ENCODE measurements around the gene TMEM59.

The TMEM59 gene, protein sequence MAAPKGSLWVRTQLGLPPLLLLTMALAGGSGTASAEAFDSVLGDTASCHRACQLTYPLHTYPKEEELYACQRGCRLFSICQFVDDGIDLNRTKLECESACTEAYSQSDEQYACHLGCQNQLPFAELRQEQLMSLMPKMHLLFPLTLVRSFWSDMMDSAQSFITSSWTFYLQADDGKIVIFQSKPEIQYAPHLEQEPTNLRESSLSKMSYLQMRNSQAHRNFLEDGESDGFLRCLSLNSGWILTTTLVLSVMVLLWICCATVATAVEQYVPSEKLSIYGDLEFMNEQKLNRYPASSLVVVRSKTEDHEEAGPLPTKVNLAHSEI

DNA sequence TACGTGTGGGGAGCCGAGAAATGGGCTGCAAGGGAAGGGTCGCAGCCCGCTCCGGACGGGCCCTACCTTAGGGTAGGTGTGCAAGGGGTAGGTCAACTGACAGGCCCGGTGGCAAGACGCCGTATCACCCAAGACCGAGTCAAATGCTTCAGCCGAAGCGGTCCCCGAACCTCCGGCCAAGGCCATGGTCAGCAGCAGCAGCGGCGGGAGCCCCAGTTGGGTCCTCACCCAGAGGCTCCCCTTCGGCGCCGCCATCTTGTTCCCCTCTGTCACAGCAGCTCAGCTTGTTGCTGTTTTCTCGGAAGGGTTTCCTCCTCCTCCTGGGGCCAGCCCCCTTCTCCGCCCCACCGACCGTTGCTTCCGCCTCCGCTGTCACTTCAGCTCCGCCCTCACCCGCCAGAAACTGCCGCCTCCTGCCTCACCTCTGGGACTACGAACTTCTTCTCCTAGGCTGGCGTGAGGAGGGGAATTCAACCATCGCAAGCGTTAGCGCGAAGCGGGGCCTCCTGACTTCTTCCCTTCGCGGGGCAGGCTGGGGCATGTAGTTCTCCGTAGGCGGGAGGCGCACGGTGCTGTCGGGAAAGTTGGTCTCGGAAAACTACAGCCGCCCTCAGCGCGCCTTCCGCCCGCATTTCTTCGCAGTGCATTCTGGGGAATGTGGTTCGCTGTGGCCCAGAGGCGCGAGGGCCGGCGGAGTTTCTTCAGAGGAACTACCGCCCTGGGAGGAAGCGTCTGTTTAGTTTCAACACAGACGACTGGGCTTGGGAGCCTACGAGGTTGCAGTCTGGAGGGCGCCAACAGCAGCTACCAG lies at the start of gene TMEM59, which contains the start of gene TCEANC2:
Gene TMEM59, minus strand, starts transcription at position 271 of the 811 bp plus-strand sequence. Its CDS starts 16 bp downstream, at position 255.
Gene TCEANC2, plus strand, starts transcription at position 675 of the 811 bp plus-strand sequence. CDS start 815 bp downstream, outside the sequence.
- TF ChIP-seq GATA3 (IDR thresholded peaks at IDR 0.05; ENCODE audit: low read depth, low read length) (no peak), GATA2 (IDR thresholded peaks at IDR 0.05; ENCODE audit: low read depth, low read length) (no peak; the same call in 1 of the 2 replicates)

DNA sequence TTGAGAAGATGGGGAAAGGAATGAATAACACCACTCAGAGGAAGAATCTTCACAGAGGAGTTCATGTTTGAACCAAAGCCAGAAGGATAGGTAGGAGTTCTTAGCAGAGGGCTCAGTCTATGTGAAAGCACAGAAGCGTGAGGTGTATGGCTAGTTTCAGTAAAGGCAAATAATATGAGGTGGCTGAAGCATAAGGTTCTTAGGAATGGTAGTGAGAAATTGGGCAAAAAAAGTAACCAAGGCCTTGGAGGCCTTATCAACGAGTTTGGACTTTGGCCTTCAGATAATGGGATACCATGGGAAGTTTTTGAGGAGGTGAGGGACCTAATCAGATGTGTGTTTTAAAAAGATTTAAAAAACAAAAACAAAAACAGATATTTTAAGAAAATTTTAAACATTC lies 47.5 kb upstream of the TMEM59 start:
- TF ChIP-seq GATA3 (IDR thresholded peaks at IDR 0.05; ENCODE audit: low read depth, low read length), result no peak
- TF ChIP-seq GATA2 (IDR thresholded peaks at IDR 0.05; ENCODE audit: low read depth, low read length), result no peak

DNA sequence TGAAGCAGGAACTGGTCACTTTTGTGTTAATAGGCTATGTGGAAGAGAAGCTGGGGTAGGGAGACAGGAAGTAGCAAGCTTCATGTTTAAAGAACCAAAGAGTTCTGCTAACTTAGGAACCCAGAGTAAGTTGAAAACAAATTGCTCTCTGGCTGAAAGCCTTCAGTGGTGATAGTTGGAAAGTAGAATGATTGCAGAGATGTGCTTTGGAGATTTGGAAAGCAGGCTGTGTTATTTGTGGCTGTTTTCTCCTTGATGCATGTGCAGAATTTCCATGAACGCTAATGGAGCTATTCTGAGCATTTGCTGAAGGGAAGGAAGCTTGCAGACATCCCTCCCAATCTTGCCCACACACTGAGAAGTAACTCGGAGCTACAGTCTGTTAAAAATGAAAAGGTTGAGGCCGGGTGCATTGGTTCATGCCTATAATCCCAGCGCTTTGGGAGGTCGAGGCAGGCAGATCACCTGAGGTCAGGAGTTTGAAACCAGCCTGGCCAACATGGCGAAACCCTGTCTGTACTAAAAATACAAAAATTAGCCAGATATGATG lies 46.1 kb upstream of the TMEM59 start:
- no peak for TF ChIP-seq GATA3 (IDR thresholded peaks at IDR 0.05; ENCODE audit: low read depth, low read length)
- TF ChIP-seq GATA2 (IDR thresholded peaks at IDR 0.05; ENCODE audit: low read depth, low read length), result no peak

DNA sequence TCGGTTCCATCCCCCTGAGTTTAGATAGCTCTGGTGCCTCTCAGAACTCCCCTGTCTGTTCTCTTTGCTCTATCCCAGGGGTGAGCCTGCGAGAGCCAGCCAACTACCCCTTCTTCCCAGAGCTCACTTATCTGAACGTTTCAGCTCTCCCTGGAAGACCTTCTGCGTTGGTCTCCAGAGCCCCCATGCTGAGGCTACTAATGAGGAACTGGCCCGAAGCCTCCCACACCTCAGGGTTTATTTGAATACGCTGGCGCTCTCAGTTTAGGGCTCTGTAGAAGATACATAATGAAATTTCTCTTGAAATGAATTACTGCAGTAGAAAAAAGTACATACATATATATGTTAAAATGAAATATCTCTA lies 43.9 kb upstream of the TMEM59 start:
- no peak for TF ChIP-seq GATA3 (IDR thresholded peaks at IDR 0.05; ENCODE audit: low read depth, low read length)
- TF ChIP-seq GATA2 (IDR thresholded peaks at IDR 0.05; ENCODE audit: low read depth, low read length), result no peak

DNA sequence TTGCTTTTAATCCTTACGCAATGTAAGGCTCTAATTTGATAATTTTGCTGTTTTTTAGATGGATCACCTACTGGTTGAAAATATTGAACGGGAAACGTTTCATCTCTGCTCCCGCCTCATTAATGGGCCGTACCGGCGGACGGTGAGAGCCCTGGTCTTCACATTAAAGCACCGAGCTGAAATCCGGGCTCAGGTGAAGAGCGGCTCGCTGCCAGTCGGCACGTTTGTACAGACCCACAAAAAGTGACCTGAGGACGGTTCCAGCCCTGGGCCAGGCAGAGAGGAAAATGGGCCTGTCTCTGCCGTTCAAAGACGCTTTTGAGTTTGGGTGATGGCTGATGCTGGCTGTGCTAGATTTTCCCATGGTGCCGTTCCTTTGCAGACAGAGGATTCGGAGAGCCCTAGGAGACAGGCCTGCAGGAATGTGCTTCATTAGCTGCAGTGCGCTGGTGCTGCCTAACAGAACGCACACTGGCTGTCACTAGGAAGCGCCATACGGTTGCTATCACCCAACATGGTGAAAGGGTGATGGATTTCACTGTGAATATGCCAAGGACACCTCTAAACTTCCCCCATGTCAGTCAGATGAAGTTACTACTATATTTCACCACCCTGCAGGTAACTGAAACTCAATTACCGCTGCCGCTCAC lies 43.3 kb upstream of the TMEM59 start:
- TF ChIP-seq GATA3 (IDR thresholded peaks at IDR 0.05; ENCODE audit: low read depth, low read length), result no peak
- no peak for TF ChIP-seq GATA2 (IDR thresholded peaks at IDR 0.05; ENCODE audit: low read depth, low read length)

DNA sequence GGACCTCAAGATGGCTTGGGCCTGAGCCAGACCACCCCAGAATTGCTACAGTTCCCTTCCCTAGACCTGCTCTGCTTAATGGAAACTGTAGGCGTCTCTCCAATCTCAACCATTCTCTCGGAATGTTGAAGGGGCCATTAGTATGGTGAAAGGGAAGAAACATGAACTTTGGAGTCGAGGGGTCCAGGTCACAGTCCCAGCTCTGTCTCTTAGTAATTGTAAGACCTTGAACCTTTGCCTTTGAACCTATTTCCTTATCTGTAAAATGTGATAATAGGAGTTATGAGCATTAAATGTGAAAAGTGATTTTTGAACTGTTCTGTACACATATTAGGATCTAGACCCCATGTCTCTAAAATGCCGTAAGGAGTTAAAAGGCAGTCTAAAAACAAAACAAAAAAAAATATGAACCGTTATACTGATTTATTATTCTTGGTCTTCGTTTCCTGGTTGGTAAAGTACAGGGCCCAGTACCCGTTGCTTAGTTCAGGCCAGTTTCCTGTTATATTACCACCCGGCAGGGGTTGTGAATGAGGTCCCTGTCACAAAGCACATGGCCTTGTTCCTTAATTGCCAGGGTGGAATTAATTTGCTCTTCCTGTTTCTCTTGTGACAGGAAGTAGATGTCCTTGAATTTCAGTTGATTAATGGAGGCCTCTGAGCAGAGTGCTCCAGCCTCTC lies 42.7 kb upstream of the TMEM59 start:
- TF ChIP-seq GATA2 (IDR thresholded peaks at IDR 0.05; ENCODE audit: low read depth, low read length) (no peak), GATA3 (IDR thresholded peaks at IDR 0.05; ENCODE audit: low read depth, low read length) (no peak)

DNA sequence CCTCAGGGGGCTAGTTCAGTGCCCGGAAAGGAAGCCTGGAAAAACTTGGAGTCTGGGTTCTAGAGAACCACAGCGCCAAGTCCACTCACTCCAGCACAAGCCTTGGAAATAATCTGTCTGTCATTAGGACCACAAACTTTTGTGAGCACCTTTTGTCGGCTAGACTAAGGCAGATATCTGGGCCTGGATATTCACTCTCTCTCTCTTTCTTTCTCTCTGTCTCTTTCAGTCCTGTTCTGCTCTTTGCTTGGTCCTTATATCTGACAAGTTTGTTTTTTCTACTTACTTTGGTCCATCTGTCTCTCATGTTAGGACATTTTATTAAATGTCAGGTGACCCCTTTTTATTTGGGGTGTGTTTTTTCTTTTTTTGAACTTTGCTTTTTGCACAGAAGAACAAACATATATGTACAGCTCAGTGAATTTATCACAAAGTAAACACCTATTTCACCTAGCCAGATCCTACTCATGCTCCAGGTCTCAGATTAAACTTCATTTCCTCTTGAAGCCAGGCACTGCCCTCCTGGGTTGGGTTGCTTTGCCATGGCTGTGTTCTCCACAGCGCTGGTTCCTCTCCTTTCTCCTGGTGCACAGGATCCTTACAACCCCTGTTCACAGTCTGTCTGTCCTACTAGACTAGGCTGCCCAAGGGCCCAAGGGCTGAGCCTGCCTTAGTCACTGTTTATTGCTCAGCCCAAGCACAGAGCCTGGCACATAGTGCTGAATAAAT lies 41.2 kb upstream of the TMEM59 start:
- TF ChIP-seq GATA3 (IDR thresholded peaks at IDR 0.05; ENCODE audit: low read depth, low read length), result no peak
- no peak for TF ChIP-seq GATA2 (IDR thresholded peaks at IDR 0.05; ENCODE audit: low read depth, low read length)

DNA sequence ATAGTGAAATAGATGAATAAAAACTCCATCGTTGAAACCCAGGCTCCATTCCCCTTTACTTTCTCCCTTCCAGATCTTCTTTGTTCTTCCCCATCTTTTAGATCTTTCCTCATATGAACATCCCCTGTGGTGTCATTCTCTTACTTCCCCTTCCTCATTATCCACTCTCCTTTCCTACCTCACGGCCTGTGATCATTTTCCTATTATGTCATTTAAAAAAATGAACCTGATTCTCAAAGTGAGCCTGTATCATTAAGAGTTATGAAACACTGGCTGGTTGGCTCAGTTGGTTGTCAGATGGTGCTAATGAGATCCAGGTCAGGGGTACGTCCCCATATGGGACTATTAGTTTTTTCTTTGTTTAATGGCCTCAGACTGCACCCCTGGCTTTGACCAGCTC lies 38.7 kb upstream of the TMEM59 start:
- TF ChIP-seq GATA3 (IDR thresholded peaks at IDR 0.05; ENCODE audit: low read depth, low read length) (no peak), GATA2 (IDR thresholded peaks at IDR 0.05; ENCODE audit: low read depth, low read length) (no peak)

DNA sequence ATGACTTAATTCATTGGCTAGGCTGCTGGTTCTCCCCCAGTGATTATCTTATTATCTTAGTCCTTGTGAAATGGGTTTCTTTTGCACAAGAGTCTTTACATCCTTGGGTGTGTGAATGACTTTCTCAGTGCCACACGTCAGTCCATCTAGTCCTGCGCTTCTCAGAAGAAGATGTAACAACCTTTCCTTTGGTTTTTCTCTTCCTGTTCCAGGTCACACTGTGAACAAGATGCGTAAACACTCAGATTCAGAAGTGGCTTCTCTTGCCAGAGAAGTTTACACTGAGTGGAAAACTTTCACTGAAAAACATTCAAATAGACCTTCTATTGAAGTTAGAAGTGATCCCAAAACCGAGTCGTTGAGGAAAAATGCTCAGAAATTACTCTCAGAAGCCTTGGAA lies 35.4 kb upstream of the TMEM59 start:
- no peak for TF ChIP-seq GATA2 (IDR thresholded peaks at IDR 0.05; ENCODE audit: low read depth, low read length)
- TF ChIP-seq GATA3 (IDR thresholded peaks at IDR 0.05; ENCODE audit: low read depth, low read length), result no peak

DNA sequence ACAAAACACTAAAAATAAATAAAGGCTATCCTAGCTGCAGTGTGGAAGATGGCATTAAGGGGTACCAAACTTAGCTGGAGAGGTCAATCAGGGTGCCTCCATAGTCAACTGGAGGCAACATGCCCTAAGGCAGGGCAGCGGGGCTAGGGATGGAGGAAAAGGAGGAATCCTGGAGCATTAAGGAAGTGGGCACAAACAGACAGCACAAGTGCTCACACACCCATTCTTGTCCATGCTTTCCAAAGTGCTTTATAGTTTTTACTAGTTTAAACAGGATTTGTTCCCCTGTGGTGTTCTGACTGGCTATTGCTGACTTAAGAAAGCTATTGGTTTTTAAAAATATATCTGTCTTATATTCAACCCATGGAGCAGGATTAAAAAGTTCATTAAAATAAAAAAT lies 33.8 kb upstream of the TMEM59 start:
- TF ChIP-seq GATA2 (IDR thresholded peaks at IDR 0.05; ENCODE audit: low read depth, low read length) (no peak), GATA3 (IDR thresholded peaks at IDR 0.05; ENCODE audit: low read depth, low read length) (no peak)

DNA sequence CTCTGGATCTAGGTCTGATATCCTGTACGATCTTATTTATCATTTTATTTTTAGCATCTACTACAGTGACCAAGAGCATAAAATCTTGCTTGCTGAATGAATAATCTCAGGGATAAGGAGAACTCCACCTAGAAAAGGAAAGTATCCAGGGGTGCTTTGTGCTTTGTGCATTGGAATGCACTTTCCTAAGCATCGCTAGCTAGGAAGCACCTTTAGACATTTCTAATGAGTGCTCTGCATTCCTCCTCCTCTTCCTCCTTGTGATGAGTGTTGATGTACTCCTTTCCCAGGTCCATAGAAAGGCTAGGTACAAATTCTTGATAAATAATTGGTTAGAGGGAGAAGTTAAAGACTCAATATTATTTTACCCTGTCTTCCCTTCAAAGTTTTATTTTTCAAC lies 31.8 kb upstream of the TMEM59 start:
- TF ChIP-seq GATA2 (IDR thresholded peaks at IDR 0.05; ENCODE audit: low read depth, low read length) (no peak), GATA3 (IDR thresholded peaks at IDR 0.05; ENCODE audit: low read depth, low read length) (no peak)

DNA sequence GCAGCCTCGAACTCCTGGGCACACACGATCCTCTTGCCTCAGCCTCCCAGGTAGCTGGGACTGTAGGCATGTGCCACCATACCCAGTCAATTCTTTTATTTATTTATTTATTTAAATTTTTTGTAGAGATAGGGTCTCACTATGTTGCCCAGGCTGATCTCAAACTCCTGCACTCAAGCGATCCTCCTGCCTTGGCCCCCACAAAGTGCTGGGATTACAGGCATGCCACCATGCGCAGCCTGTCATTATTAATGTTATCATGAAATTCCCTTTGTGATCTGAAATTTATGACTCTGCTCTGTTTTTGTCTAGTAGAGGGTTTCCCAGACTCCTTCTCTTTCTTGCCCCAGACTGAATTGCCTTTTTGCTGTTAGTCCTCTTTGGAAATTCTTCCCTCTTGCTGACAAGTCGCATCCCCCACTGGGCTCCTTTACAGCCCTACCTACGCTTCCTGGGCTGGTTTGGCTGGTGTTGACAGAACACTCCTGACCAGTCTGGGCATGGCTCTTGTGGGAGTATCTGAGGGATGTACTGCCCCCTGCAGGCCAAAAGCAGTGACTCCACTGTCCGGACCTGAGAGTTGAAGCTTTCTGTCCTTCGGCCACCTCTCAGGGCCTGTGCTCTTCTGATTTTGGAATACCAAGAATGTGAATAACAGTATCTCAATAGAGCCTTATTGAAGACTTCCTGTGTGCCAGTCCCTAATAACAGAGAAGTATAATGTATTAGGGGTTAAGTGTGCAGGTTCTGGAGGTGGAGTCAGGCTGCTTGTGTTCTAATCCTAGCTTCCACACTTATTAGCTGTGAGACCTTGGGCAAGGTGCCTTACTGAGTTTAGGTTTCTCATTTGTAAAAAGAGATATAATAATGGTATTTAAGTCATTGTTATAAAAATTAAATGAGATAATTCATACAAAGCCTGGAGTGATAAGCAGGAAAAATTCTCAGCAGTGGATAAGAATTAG lies 28.6 kb upstream of the TMEM59 start:
- no peak for TF ChIP-seq GATA3 (IDR thresholded peaks at IDR 0.05; ENCODE audit: low read depth, low read length)
- no peak for TF ChIP-seq GATA2 (IDR thresholded peaks at IDR 0.05; ENCODE audit: low read depth, low read length)
